ENCODE data around the gene FRMD8. TPM values are rescaled to one million over a fixed set of nuclear protein-coding genes. Genes with fewer than 3 reads are reported as not detected.

FRMD8 gene
- total and polyA plus RNA-seq, 9 of the 15 experiments (the other 6 are each of a cell fraction or from before 2014, with no cell fraction given): 4.5 to 54.5 (median 15.8) TPM

DNA sequence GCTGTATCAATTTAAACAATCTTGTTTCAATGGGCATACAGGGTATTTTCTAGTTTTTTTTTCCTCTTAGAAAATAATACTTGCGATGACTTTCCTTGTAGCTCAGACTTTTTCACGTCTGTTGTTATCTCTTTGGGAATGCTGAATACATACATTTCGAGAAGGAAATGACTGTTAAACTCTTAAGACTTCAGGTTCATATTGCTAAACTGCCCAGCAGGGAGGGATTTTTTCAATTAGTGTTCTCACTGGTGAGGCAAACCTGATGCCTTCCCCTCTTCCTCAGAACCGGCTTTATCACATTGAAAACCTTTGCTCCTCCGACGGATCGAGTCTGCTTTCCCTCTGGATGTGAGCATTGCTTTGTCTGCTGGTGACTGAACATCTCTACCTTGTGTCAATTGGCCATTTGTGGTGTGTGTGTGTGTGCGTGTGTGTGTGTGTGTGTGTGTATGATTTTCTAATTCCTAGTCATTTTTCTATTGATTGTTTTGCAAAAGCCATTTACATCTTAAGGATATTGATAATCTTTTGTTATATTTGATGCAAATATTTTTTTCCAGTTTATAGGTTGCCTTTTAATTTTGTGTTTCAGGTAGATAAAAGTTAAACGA, 42.7 kb downstream of the FRMD8 start (continued):
- TF ChIP-seq, protein P1, sequence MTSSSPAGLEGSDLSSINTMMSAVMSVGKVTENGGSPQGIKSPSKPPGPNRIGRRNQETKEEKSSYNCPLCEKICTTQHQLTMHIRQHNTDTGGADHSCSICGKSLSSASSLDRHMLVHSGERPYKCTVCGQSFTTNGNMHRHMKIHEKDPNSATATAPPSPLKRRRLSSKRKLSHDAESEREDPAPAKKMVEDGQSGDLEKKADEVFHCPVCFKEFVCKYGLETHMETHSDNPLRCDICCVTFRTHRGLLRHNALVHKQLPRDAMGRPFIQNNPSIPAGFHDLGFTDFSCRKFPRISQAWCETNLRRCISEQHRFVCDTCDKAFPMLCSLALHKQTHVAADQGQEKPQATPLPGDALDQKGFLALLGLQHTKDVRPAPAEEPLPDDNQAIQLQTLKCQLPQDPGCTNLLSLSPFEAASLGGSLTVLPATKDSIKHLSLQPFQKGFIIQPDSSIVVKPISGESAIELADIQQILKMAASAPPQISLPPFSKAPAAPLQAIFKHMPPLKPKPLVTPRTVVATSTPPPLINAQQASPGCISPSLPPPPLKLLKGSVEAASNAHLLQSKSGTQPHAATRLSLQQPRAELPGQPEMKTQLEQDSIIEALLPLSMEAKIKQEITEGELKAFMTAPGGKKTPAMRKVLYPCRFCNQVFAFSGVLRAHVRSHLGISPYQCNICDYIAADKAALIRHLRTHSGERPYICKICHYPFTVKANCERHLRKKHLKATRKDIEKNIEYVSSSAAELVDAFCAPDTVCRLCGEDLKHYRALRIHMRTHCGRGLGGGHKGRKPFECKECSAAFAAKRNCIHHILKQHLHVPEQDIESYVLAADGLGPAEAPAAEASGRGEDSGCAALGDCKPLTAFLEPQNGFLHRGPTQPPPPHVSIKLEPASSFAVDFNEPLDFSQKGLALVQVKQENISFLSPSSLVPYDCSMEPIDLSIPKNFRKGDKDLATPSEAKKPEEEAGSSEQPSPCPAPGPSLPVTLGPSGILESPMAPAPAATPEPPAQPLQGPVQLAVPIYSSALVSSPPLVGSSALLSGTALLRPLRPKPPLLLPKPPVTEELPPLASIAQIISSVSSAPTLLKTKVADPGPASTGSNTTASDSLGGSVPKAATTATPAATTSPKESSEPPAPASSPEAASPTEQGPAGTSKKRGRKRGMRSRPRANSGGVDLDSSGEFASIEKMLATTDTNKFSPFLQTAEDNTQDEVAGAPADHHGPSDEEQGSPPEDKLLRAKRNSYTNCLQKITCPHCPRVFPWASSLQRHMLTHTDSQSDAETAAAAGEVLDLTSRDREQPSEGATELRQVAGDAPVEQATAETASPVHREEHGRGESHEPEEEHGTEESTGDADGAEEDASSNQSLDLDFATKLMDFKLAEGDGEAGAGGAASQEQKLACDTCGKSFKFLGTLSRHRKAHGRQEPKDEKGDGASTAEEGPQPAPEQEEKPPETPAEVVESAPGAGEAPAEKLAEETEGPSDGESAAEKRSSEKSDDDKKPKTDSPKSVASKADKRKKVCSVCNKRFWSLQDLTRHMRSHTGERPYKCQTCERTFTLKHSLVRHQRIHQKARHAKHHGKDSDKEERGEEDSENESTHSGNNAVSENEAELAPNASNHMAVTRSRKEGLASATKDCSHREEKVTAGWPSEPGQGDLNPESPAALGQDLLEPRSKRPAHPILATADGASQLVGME (CRISPR knock-in tag; IDR thresholded peaks at IDR 0.05): no peak
- TF ChIP-seq POLR2G (IDR thresholded peaks at IDR 0.05; ENCODE audit: low read depth, low read length) (peak; percentile 61; the same call in 1 of the 2 replicates), SMARCA5 (IDR thresholded peaks at IDR 0.05) (0 out of 2 replicates have a peak, but pooled peaks have one; percentile 23), ASH1L (IDR thresholded peaks at IDR 0.05; ENCODE audit: borderline replicate concordance, low read depth, partially characterized antibody) (peak; percentile 55), KLF13 (tag; IDR thresholded peaks at IDR 0.05; ENCODE audit: borderline replicate concordance, low read depth) (no peak), ZZZ3 (IDR thresholded peaks at IDR 0.05) (no peak), JUNB (CRISPR knock-in tag; conservative IDR thresholded peaks at IDR 0.05) (no peak), BRD9 (IDR thresholded peaks at IDR 0.05; ENCODE audit: low read depth, partially characterized antibody) (peak; percentile 30), NONO (IDR thresholded peaks at IDR 0.05; ENCODE audit: low read depth in 2 of 2, low read length in 1 of 2) (peak; percentile 79 to 94), RAD21 (CRISPR knock-in tag; conservative IDR thresholded peaks at IDR 0.05 in 1 of 2, IDR thresholded peaks at IDR 0.05 in 1 of 2) (no peak), NBN (IDR thresholded peaks at IDR 0.05; ENCODE audit: low read depth) (peak; percentile 84), SUPT5H (IDR thresholded peaks at IDR 0.05) (peak; percentile 98), EWSR1 (IDR thresholded peaks at IDR 0.05; ENCODE audit: borderline replicate concordance, low read depth, partially characterized antibody) (peak; percentile 88), LARP7 (IDR thresholded peaks at IDR 0.05) (peak; percentile 93), POLR2B (IDR thresholded peaks at IDR 0.05; ENCODE audit: low read depth, partially characterized antibody) (peak; percentile 99), CSDE1 (IDR thresholded peaks at IDR 0.05) (no peak), CAMTA2 (CRISPR knock-in tag; conservative IDR thresholded peaks at IDR 0.05) (0 out of 2 replicates have a peak, but pooled peaks have one; percentile 32), EHMT2 (IDR thresholded peaks at IDR 0.05) (peak; percentile 58; the same call in 1 of the 2 replicates), CHD2 (IDR thresholded peaks at IDR 0.05; ENCODE audit: low read depth, low read length) (0 out of 2 replicates have a peak, but pooled peaks have one; percentile 9), PTBP1 (IDR thresholded peaks at IDR 0.05; ENCODE audit: low read depth, low read length) (0 out of 2 replicates have a peak, but pooled peaks have one; percentile 73), TEAD4 (IDR thresholded peaks at IDR 0.05; ENCODE audit: low read length) (peak; percentile 21), TEAD4 (CRISPR knock-in tag; IDR thresholded peaks at IDR 0.05; ENCODE audit: borderline replicate concordance) (no peak), ERF (CRISPR knock-in tag; IDR thresholded peaks at IDR 0.05) (peak; percentile 34; the same call in 1 of the 2 replicates)
- TF ChIP-seq, protein P2, sequence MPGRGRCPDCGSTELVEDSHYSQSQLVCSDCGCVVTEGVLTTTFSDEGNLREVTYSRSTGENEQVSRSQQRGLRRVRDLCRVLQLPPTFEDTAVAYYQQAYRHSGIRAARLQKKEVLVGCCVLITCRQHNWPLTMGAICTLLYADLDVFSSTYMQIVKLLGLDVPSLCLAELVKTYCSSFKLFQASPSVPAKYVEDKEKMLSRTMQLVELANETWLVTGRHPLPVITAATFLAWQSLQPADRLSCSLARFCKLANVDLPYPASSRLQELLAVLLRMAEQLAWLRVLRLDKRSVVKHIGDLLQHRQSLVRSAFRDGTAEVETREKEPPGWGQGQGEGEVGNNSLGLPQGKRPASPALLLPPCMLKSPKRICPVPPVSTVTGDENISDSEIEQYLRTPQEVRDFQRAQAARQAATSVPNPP (IDR thresholded peaks at IDR 0.05; ENCODE audit: borderline replicate concordance, insufficient read depth, insufficient read length): no peak

All from K562 (cell line).